HEK293 (cell line): Measurements from ENCODE around the gene PYGM.

Source experiments
- GLIS1 ChIP-seq: fragments of 450-650 bp; formaldehyde crosslinking; IDR thresholded peaks from 2 replicates; pipeline ENCODE4 v1.5.1; 2016; ENCODE audit warnings: missing biosample characterization, missing genetic modification characterization
- GLIS2 ChIP-seq: fragments of 450-650 bp; formaldehyde crosslinking; IDR thresholded peaks from 2 replicates; pipeline ENCODE4 v1.5.1; 2016; ENCODE audit warnings: missing biosample characterization, missing genetic modification characterization
- HOXD13 ChIP-seq: sonication (generic); formaldehyde crosslinking; IDR thresholded peaks from 2 replicates; pipeline ENCODE4 v1.8.0; 2022; ENCODE audit warnings: missing genetic modification reagents, borderline replicate concordance
- KLF17 ChIP-seq: fragments of 450-650 bp; formaldehyde crosslinking; IDR thresholded peaks from 2 replicates; pipeline ENCODE4 v1.5.1; 2016; ENCODE audit warnings: missing biosample characterization, missing genetic modification characterization
- KLF7 ChIP-seq: fragments of 450-650 bp; formaldehyde crosslinking; IDR thresholded peaks from 2 replicates; pipeline ENCODE4 v1.5.1; 2016; ENCODE audit warnings: missing biosample characterization, missing genetic modification characterization, borderline replicate concordance
- MYNN ChIP-seq: fragments of 450-650 bp; formaldehyde crosslinking; IDR thresholded peaks from 2 replicates; pipeline ENCODE4 v1.5.1; 2016; ENCODE audit warnings: missing biosample characterization, missing genetic modification characterization, borderline replicate concordance
- PATZ1 ChIP-seq: fragments of 450-650 bp; formaldehyde crosslinking; IDR thresholded peaks from 2 replicates; pipeline ENCODE4 v1.5.1; 2016; ENCODE audit warnings: missing biosample characterization, missing genetic modification characterization
- SP3 ChIP-seq: fragments of 450-650 bp; formaldehyde crosslinking; IDR thresholded peaks from 2 replicates; pipeline ENCODE4 v1.5.1; 2016; ENCODE audit warnings: missing biosample characterization, missing genetic modification characterization
- TCF7L2 ChIP-seq: IDR thresholded peaks from 2 replicates; pipeline ENCODE4 v1.6.1; 2011; ENCODE audit warnings: low read depth, mild to moderate bottlenecking, inconsistent platforms, low read length, moderate library complexity, borderline replicate concordance
- YY1 ChIP-seq: fragments of 450-650 bp; formaldehyde crosslinking; IDR thresholded peaks from 2 replicates; pipeline ENCODE4 v1.5.1; 2018; ENCODE audit warnings: missing biosample characterization, missing genetic modification characterization
- ZBTB21 ChIP-seq: fragments of 450-650 bp; formaldehyde crosslinking; IDR thresholded peaks from 2 replicates; pipeline ENCODE4 v1.5.1; 2017; ENCODE audit warnings: missing biosample characterization, missing genetic modification characterization
- ZNF112 ChIP-seq: fragments of 450-650 bp; formaldehyde crosslinking; IDR thresholded peaks from 2 replicates; pipeline ENCODE4 v1.5.0; 2017; ENCODE audit warnings: missing biosample characterization, missing genetic modification characterization
- ZNF114 ChIP-seq: fragments of 450-650 bp; formaldehyde crosslinking; IDR thresholded peaks from 2 replicates; pipeline ENCODE4 v1.5.0; 2017; ENCODE audit warnings: missing biosample characterization, missing genetic modification characterization
- ZNF19 ChIP-seq: fragments of 450-650 bp; formaldehyde crosslinking; IDR thresholded peaks from 2 replicates; pipeline ENCODE4; 2016; ENCODE audit warnings: missing biosample characterization, missing genetic modification characterization, low read depth
- ZNF223 ChIP-seq: fragments of 450-650 bp; formaldehyde crosslinking; IDR thresholded peaks from 2 replicates; pipeline ENCODE4 v1.5.1; 2016; ENCODE audit warnings: missing biosample characterization, missing genetic modification characterization
- ZNF248 ChIP-seq: fragments of 450-650 bp; formaldehyde crosslinking; IDR thresholded peaks from 2 replicates; pipeline ENCODE4 v1.5.1; 2017; ENCODE audit warnings: missing biosample characterization, missing genetic modification characterization
- ZNF280D ChIP-seq: fragments of 450-650 bp; formaldehyde crosslinking; IDR thresholded peaks from 2 replicates; pipeline ENCODE4 v1.5.1; 2016; ENCODE audit warnings: missing biosample characterization, missing genetic modification characterization
- ZNF335 ChIP-seq: fragments of 450-650 bp; formaldehyde crosslinking; conservative IDR thresholded peaks from 2 replicates; pipeline ENCODE4 v1.5.1; 2016; ENCODE audit warnings: missing biosample characterization, missing genetic modification characterization
- ZNF473 ChIP-seq: fragments of 450-650 bp; formaldehyde crosslinking; IDR thresholded peaks from 2 replicates; pipeline ENCODE4 v1.5.1; 2017; ENCODE audit warnings: missing biosample characterization, missing genetic modification characterization
- ZNF514 ChIP-seq: fragments of 450-650 bp; formaldehyde crosslinking; IDR thresholded peaks from 2 replicates; pipeline ENCODE4 v1.5.1; 2016; ENCODE audit warnings: missing biosample characterization, missing genetic modification characterization
- ZNF596 ChIP-seq: fragments of 450-650 bp; IDR thresholded peaks from 2 replicates; pipeline ENCODE4 v1.5.0; 2018; ENCODE audit warnings: missing biosample characterization, mild to moderate bottlenecking, missing genetic modification characterization, moderate library complexity
- ZNF600 ChIP-seq: fragments of 450-650 bp; formaldehyde crosslinking; IDR thresholded peaks from 2 replicates; pipeline ENCODE4 v1.5.1; 2016; ENCODE audit warnings: missing biosample characterization, missing genetic modification characterization
- ZNF747 ChIP-seq: fragments of 450-650 bp; formaldehyde crosslinking; IDR thresholded peaks from 2 replicates; pipeline ENCODE4 v1.5.1; 2016; ENCODE audit warnings: missing biosample characterization, missing genetic modification characterization
- ZNF843 ChIP-seq: fragments of 450-650 bp; formaldehyde crosslinking; IDR thresholded peaks from 2 replicates; pipeline ENCODE4 v1.5.1; 2016; ENCODE audit warnings: missing biosample characterization, missing genetic modification characterization
- TF ChIP-seq, protein P1 (sequence below): fragments of 450-650 bp; formaldehyde crosslinking; IDR thresholded peaks from 2 replicates; pipeline ENCODE4 v1.5.1; 2016; ENCODE audit warnings: missing biosample characterization, missing genetic modification characterization, borderline replicate concordance
- TF ChIP-seq, protein P2 (sequence below): fragments of 450-650 bp; formaldehyde crosslinking; optimal IDR thresholded peaks from 2 replicates; pipeline ENCODE3; 2016; ENCODE audit warnings: missing biosample characterization, mild to moderate bottlenecking, missing genetic modification characterization
- TF ChIP-seq, protein P3 (sequence below): fragments of 450-650 bp; formaldehyde crosslinking; IDR thresholded peaks from 2 replicates; pipeline ENCODE4 v1.5.1; 2017; ENCODE audit warnings: missing biosample characterization, missing genetic modification characterization
- TF ChIP-seq, protein P4 (sequence below): fragments of 450-650 bp; formaldehyde crosslinking; IDR thresholded peaks from 2 replicates; pipeline ENCODE4 v1.5.1; 2016; ENCODE audit warnings: missing biosample characterization, missing genetic modification characterization

The PYGM gene

GRCh38 chr11:64742889-64743590 lies 16.7 kb downstream of the PYGM start (continued):
- TF ChIP-seq PATZ1 (tag by site-specific recombination), result peak; percentile 57
- TF ChIP-seq KLF7 (tag by site-specific recombination), result 0 out of 2 replicates have a peak, but pooled peaks have one; percentile 40
- TF ChIP-seq ZNF112, result no peak
- TF ChIP-seq ZNF747 (tag by site-specific recombination), result no peak
- TF ChIP-seq MYNN (tag by site-specific recombination), result no peak
- TF ChIP-seq ZBTB21 (tag by site-specific recombination), result no peak
- no peak for TF ChIP-seq YY1 (tag by site-specific recombination)
- no peak for TF ChIP-seq HOXD13 (CRISPR knock-in tag)
- no peak for TF ChIP-seq TCF7L2
- TF ChIP-seq GLIS1 (tag by site-specific recombination), result peak; percentile 97
- TF ChIP-seq ZNF596 (tag by site-specific recombination), result no peak
- TF ChIP-seq ZNF280D (tag by site-specific recombination), result no peak
- TF ChIP-seq, protein P1, sequence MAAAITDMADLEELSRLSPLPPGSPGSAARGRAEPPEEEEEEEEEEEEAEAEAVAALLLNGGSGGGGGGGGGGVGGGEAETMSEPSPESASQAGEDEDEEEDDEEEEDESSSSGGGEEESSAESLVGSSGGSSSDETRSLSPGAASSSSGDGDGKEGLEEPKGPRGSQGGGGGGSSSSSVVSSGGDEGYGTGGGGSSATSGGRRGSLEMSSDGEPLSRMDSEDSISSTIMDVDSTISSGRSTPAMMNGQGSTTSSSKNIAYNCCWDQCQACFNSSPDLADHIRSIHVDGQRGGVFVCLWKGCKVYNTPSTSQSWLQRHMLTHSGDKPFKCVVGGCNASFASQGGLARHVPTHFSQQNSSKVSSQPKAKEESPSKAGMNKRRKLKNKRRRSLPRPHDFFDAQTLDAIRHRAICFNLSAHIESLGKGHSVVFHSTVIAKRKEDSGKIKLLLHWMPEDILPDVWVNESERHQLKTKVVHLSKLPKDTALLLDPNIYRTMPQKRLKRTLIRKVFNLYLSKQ (tag by site-specific recombination), result no peak
- no peak for TF ChIP-seq ZNF19 (tag by site-specific recombination)
- TF ChIP-seq SP3 (tag by site-specific recombination), result peak; percentile 73
- TF ChIP-seq ZNF248, result no peak
- TF ChIP-seq KLF17 (tag by site-specific recombination), result peak; percentile 76
- no peak for TF ChIP-seq ZNF600 (tag by site-specific recombination)
- 0 out of 2 replicates have a peak, but pooled peaks have one; percentile 14 for TF ChIP-seq ZNF843 (tag by site-specific recombination)
- TF ChIP-seq ZNF335 (tag by site-specific recombination), result peak; percentile 39
- peak; percentile 79 for TF ChIP-seq GLIS2 (tag by site-specific recombination)
- no peak for TF ChIP-seq ZNF223 (tag by site-specific recombination)
- no peak for TF ChIP-seq ZNF114 (tag by site-specific recombination)
- TF ChIP-seq, protein P2, sequence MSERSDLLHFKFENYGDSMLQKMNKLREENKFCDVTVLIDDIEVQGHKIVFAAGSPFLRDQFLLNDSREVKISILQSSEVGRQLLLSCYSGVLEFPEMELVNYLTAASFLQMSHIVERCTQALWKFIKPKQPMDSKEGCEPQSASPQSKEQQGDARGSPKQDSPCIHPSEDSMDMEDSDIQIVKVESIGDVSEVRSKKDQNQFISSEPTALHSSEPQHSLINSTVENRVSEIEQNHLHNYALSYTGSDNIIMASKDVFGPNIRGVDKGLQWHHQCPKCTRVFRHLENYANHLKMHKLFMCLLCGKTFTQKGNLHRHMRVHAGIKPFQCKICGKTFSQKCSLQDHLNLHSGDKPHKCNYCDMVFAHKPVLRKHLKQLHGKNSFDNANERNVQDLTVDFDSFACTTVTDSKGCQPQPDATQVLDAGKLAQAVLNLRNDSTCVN (tag by site-specific recombination), result peak; percentile 28
- TF ChIP-seq, protein P3, sequence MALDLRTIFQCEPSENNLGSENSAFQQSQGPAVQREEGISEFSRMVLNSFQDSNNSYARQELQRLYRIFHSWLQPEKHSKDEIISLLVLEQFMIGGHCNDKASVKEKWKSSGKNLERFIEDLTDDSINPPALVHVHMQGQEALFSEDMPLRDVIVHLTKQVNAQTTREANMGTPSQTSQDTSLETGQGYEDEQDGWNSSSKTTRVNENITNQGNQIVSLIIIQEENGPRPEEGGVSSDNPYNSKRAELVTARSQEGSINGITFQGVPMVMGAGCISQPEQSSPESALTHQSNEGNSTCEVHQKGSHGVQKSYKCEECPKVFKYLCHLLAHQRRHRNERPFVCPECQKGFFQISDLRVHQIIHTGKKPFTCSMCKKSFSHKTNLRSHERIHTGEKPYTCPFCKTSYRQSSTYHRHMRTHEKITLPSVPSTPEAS (tag by site-specific recombination), result no peak
- TF ChIP-seq, protein P4, sequence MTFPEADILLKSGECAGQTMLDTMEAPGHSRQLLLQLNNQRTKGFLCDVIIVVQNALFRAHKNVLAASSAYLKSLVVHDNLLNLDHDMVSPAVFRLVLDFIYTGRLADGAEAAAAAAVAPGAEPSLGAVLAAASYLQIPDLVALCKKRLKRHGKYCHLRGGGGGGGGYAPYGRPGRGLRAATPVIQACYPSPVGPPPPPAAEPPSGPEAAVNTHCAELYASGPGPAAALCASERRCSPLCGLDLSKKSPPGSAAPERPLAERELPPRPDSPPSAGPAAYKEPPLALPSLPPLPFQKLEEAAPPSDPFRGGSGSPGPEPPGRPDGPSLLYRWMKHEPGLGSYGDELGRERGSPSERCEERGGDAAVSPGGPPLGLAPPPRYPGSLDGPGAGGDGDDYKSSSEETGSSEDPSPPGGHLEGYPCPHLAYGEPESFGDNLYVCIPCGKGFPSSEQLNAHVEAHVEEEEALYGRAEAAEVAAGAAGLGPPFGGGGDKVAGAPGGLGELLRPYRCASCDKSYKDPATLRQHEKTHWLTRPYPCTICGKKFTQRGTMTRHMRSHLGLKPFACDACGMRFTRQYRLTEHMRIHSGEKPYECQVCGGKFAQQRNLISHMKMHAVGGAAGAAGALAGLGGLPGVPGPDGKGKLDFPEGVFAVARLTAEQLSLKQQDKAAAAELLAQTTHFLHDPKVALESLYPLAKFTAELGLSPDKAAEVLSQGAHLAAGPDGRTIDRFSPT, result no peak
- TF ChIP-seq ZNF473, result no peak
- no peak for TF ChIP-seq ZNF514 (tag by site-specific recombination)
